GM21737 (cell line): ENCODE data around the gene C16orf89.

Experiments used
- ATAC-seq: cut with Tn5 transposase; IDR thresholded peaks from one replicate; pipeline ENCODE4 v1.9.1; 2021; ENCODE audit warnings: mild to moderate bottlenecking, moderate library complexity; ENCODE audit not compliant: unreplicated experiment

C16orf89 gene

DNA sequence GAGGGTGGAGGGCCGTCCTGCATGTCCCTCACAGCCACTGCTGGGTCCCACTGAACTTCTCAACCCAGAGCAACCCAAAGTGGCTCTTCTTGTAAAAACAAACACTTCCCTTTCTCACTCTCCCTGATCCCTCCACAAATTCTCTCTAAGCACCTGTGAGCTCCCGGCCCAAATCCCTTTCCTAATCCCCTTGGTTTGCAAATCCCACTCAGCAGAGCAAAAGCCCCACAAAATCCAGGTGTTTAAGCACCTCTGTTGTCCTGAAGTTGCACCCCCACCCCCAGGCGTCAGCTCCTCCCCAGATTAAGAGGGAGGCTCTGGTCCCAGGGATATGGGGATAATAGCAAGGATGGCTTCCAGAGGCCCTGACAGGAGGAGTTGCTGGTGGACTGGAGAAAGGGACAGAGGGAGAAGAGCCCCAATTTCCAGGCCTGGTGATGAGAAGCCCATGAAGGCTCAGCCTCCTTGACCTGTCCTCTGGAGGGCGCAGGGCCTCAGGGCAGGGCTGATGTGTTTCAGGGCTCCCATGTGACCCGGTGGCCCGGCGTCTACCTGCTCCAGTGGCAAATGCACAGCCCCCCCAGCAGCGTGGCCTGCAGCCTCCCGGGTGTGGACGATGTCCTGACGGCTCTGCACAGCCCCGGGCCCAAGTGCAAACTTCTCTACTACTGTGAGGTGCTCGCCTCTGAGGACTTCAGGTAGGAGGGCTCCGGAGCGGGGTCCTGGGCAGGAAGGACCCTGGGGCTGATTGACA, 55.0 kb downstream of the C16orf89 start:
- ATAC-seq: no peak

- ATAC-seq: no peak
These were observed 57.4 kb downstream of the C16orf89 start for GRCh38 chr16:5008311-5008731.

GRCh38 chr16:5007256-5007655, 58.5 kb downstream of the C16orf89 start:
- no peak for ATAC-seq

DNA sequence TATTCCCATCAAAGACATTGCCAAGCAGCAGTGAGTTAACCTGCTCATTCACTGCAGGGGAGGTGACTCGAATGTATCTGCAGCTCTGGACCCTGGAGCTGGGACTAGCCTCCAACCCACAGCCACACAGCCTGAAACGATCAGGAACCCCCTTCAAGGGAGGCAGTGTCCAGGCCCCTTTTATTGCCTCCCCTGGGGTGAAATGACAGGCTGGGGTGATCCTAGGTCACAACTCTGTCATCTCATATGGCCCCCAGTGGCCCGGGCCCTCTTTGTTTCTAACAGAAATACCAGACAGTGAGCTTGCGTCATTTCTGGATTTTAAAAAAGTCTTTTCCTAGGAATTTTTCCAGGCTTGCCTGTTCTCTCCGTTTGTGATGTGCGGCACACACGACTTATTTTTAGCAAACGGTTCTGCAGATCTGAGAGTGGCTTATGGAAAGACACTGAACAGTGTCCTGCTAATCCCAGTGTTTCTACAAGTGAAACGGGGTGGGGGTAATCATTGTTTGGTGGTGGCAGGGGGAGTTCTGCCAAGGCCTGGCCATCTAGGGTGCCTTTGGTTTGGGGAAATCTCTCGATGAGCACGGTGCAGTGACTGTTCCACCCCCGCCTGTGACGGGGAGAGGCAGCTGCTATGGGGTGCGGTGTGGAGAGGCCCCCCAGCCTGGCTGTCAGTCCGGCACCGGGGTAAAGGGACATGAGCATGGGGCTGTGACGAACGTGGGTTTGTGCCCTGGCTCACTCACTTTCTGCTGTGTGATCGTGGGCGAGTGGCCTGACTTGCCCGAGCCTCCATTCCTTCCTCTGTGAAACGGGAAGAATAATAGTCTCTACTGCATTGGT, 59.2 kb downstream of the C16orf89 start:
- ATAC-seq: no peak

- no peak for ATAC-seq
These were observed 59.8 kb downstream of the C16orf89 start for GRCh38 chr16:5005916-5006315.

DNA sequence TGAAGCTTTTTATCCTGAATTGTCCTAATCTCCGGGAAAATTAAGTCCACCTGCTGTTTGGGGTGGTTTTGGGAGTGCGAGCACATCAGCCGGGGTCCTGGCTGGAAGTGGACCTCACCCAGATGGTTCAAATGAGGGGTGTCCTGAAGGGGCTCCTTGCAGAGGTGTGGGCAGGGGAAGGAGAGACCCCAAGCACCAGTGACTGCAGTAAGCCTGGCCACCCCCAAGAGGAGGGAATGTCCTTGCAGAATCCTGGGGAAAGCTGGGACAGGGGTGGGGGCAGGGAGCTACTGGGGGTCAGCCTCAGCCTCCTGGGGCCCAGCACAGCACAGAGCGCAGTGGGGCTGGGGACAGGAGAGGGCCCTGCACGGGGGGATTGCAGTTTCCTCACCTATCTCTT, 61.4 kb downstream of the C16orf89 start:
- ATAC-seq: no peak

GRCh38 chr16:5003828-5004227, 61.9 kb downstream of the C16orf89 start:
- ATAC-seq: no peak

DNA sequence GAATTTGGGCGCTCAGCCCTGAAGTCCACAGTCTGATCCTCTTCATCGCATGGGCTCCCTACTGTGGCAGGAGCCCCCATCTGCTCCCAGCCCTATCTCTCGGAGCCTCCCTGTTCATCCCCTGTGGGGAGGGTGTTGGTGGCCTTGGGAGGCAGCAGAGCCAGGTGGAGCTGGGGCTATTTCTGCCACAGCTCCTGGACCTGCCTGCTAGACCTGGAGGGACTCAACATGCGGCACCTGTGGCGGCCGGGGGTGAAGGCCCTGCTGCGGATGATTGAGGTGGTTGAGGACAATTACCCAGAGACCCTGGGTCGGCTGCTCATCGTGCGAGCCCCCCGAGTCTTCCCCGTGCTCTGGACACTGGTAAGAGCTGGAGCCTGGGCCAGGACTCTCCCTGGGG, 62.5 kb downstream of the C16orf89 start:
- no peak for ATAC-seq

- no peak for ATAC-seq
These were observed 63.0 kb downstream of the C16orf89 start for GRCh38 chr16:5002699-5003143.

GRCh38 chr16:5001986-5002385, 63.8 kb downstream of the C16orf89 start:
- no peak for ATAC-seq

DNA sequence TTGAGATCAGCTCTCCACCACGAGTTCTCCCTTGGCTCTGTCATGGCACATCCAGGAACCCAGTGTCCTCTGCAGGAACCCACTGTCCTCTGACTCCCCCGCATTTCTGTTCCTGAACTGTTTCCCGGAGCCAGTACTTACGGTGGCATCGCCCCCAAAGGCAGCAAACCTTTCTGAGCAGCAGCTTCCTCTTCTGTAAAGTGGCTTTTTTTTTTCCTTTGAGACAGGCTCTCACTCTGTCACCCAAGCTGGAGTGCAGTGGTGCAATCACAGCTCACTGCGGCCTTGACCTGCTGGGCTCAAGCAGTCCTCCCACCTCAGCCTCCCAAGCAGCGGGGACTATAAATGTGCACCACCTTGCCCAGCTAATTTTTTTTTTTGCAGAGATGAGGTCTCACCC, 64.2 kb downstream of the C16orf89 start:
- ATAC-seq: no peak

GRCh38 chr16:5000573-5001001, 65.2 kb downstream of the C16orf89 start:
- no peak for ATAC-seq

GRCh38 chr16:4994719-4995434, 70.9 kb downstream of the C16orf89 start:
- no peak for ATAC-seq
